ENCODE data around the gene ARL6IP4.

ARL6IP4 gene

GRCh38 chr12:122975790-122976647, 4.5 kb upstream of the ARL6IP4 start:
- DNase-seq (ENCODE audit: low read depth, low spot score), result no peak
- H3K4me3 ChIP-seq (ENCODE audit: low read length), result peak overlapping the region; percentile 95

GRCh38 chr12:122976648-122976975, 3.9 kb upstream of the ARL6IP4 start:
- no peak for DNase-seq (ENCODE audit: low read depth, low spot score)
- no peak overlapping the region; the same call in 1 of the 2 replicates for H3K4me3 ChIP-seq (ENCODE audit: low read length)

GRCh38 chr12:122977153-122977552, 3.3 kb upstream of the ARL6IP4 start:
- no peak for DNase-seq (ENCODE audit: low read depth, low spot score)
- no peak overlapping the region for H3K4me3 ChIP-seq (ENCODE audit: low read length)

- H3K4me3 ChIP-seq (ENCODE audit: low read length), result no peak overlapping the region
- DNase-seq (ENCODE audit: low read depth, low spot score), result no peak
Measured at GRCh38 chr12:122977655-122978392, 2.7 kb upstream of the ARL6IP4 start.

GRCh38 chr12:122978507-122978955, 1.9 kb upstream of the ARL6IP4 start:
- no peak for DNase-seq (ENCODE audit: low read depth, low spot score)
- no peak overlapping the region for H3K4me3 ChIP-seq (ENCODE audit: low read length)

- peak overlapping the region; percentile 83 for H3K4me3 ChIP-seq (ENCODE audit: low read length)
- no peak for DNase-seq (ENCODE audit: low read depth, low spot score)
Measured at GRCh38 chr12:122979001-122979907, 1.2 kb upstream of the ARL6IP4 start.

- no peak for DNase-seq (ENCODE audit: low read depth, low spot score)
- peak overlapping the region; percentile 83 for H3K4me3 ChIP-seq (ENCODE audit: low read length)
Measured at GRCh38 chr12:122979908-122980182, 636 bp upstream of the ARL6IP4 start.

GRCh38 chr12:122981036-122981471, 573 bp downstream of the ARL6IP4 start:
- H3K4me3 ChIP-seq (ENCODE audit: low read length), result peak overlapping the region; percentile 83
- DNase-seq (ENCODE audit: low read depth, low spot score), result no peak

- no peak for DNase-seq (ENCODE audit: low read depth, low spot score)
Measured at GRCh38 chr12:122981587-122982476, 1.4 kb downstream of the ARL6IP4 start.

GRCh38 chr12:122982477-122982815, 2.0 kb downstream of the ARL6IP4 start:
- no peak for DNase-seq (ENCODE audit: low read depth, low spot score)
- H3K4me3 ChIP-seq (ENCODE audit: low read length), result no peak overlapping the region

More at GRCh38 chr12:122981587-122982476, 1.4 kb downstream of the ARL6IP4 start:
- H3K4me3 ChIP-seq (ENCODE audit: low read length), result peak overlapping the region; percentile 83

- H3K4me3 ChIP-seq (ENCODE audit: low read length), result no peak overlapping the region
- DNase-seq (ENCODE audit: low read depth, low spot score), result no peak
Measured at GRCh38 chr12:122982963-122983788, 2.7 kb downstream of the ARL6IP4 start.

- no peak overlapping the region for H3K4me3 ChIP-seq (ENCODE audit: low read length)
- no peak for DNase-seq (ENCODE audit: low read depth, low spot score)
Measured at GRCh38 chr12:122983789-122984515, 3.5 kb downstream of the ARL6IP4 start.

GRCh38 chr12:122984612-122985337, 4.3 kb downstream of the ARL6IP4 start:
- no peak overlapping the region for H3K4me3 ChIP-seq (ENCODE audit: low read length)
- no peak for DNase-seq (ENCODE audit: low read depth, low spot score)

GRCh38 chr12:122985338-122986257, 5.1 kb downstream of the ARL6IP4 start:
- no peak for DNase-seq (ENCODE audit: low read depth, low spot score)
- H3K4me3 ChIP-seq (ENCODE audit: low read length), result no peak overlapping the region

- no peak overlapping the region for H3K4me3 ChIP-seq (ENCODE audit: low read length)
- no peak for DNase-seq (ENCODE audit: low read depth, low spot score)
Measured at GRCh38 chr12:122986258-122986871, 5.9 kb downstream of the ARL6IP4 start.
